Heart left ventricle (tissue), 13 donors: Measurements from ENCODE around the gene TRAPPC12.

Source experiments
- POLR2A ChIP-seq, 2 donors: fragments of 450-650 bp; IDR thresholded peaks; one replicate each; pipeline ENCODE4 v1.6.1; 2017; ENCODE audit warnings: antibody characterized with exemption in 2 of 2, mild to moderate bottlenecking in 2 of 2, moderate library complexity in 2 of 2
- TF ChIP-seq, protein P1 (sequence below), 12 donors: fragments of 200-600 bp; sonication (generic) in 4 of 12; IDR thresholded peaks; one replicate each; pipeline versions ENCODE4 v1.5.0 to v1.8.0; 2018 to 2022; ENCODE audit warnings: antibody characterized with exemption in 12 of 12, mild to moderate bottlenecking in 5 of 12
- donor health status: ischemic (EF 13 %, LVEDD 7.1; RV severe dilation, severe dysfunction).
- donor health status: DM: no; HTN: yes; CAD: no.
- donor health status: DM: no; HTN: no; CAD: no.
- donor health status: ischemic (EF 25% LVEDD 6.9; RV normal size, moderate dysfunction).
- donor health status: ischemic (EF 25% LVEDD 5.7; RV mildly dilated, moderate dysfunction).
- donor health status: ischemic (EF 35%, LVEDD 5.7; RV mildly dilated, moderate dysfunction).
- donor health status: nonischemic (EF 11% LVEDD 7.7; RV severe dilation, severe dysfunction).
- donor health status: DM: yes; HTN: yes; CAD: no.
- donor health status: PGD.
- donor health status: ischemic (EF 29% LVEDD 5.4; RV normal size, mild dysfunction).
- donor health status: nonischemic (EF 23%, LVEDD 6.1; RV moderate dilation, normal function).

DNA sequence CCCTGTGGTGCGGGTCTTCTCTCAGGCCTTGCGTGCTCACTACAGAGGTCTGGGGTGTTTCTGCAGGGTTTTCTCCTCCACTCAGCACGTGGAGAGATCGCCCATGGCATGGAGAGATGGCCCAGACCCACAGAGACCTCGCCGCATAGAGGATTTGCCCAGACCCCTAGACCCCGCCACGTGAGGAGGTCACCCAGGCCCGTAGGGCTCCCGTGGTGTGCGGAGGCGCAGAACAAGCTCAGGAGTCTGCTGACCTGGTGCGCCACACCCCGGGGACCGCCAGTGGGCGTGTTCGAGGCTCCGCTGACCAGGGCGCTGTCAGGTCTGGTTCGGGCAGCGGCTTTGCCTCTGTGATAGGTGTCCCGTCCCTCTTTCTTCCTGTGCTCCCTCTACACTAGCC lies 75.3 kb downstream of the TRAPPC12 start:
- TF ChIP-seq, protein P1, sequence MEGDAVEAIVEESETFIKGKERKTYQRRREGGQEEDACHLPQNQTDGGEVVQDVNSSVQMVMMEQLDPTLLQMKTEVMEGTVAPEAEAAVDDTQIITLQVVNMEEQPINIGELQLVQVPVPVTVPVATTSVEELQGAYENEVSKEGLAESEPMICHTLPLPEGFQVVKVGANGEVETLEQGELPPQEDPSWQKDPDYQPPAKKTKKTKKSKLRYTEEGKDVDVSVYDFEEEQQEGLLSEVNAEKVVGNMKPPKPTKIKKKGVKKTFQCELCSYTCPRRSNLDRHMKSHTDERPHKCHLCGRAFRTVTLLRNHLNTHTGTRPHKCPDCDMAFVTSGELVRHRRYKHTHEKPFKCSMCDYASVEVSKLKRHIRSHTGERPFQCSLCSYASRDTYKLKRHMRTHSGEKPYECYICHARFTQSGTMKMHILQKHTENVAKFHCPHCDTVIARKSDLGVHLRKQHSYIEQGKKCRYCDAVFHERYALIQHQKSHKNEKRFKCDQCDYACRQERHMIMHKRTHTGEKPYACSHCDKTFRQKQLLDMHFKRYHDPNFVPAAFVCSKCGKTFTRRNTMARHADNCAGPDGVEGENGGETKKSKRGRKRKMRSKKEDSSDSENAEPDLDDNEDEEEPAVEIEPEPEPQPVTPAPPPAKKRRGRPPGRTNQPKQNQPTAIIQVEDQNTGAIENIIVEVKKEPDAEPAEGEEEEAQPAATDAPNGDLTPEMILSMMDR (IDR thresholded peaks at IDR 0.05), result no peak
- TF ChIP-seq POLR2A (IDR thresholded peaks at IDR 0.05), result no peak
